ENCODE measurements around the gene NID1. TPM values are rescaled to one million over a fixed set of nuclear protein-coding genes. Genes with fewer than 3 reads are reported as not detected.

The NID1 gene
- total RNA-seq, 3 donors from 2014 or later = 60.3 to 288 (median 154) TPM

DNA sequence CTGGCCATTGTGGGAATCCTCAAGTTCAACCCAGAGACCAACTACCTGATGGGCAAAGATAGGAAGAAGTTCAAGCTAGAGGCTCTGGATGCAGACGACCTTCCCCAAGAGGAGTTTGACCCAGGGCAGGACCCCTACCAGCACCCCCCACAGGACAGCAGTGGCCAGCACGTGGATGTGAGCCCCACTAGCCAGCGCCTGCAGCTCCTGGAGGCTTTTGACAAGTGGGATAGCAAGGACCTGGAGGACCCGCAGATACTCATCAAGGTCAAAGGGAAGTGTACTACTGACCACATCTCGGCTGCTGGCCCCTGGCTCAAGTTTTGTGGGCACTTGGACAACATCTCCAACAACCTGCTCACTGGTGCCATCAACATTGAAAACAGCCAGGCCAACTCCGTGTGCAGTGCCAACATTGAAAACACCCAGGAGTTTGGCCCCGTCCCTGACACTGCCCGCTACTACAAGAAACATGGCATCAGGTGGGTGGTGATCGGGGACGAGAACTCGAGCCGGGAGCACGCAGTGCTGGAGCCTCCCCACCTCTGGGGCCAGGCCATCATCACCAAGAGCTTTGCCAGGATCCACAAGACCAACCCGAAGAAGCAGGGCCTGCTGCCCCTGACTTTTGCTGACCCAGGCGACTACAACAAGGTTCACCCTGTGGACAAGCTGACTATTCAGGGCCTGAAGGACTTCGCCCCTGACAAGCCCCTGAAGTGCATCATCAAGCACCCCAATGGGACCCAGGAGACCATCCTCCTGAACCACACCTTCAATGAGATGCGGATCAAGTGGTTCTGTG, 46.8 kb upstream of the NID1 start:
- Histone ChIP-seq H3K27ac (no peak overlapping the region), H3K4me3 (no peak overlapping the region), H3K27me3 (no peaks in the 10 kb centered on the region), H3K4me1 (no peaks in the 10 kb centered on the region), H3K9me3 (no peaks in the 10 kb centered on the region), H3K36me3 (no peaks in the 10 kb centered on the region)
- intact Hi-C loops (cut with DNase I; ENCODE audit: low total_unique reads) = no loop called here
- TF ChIP-seq, protein P1, sequence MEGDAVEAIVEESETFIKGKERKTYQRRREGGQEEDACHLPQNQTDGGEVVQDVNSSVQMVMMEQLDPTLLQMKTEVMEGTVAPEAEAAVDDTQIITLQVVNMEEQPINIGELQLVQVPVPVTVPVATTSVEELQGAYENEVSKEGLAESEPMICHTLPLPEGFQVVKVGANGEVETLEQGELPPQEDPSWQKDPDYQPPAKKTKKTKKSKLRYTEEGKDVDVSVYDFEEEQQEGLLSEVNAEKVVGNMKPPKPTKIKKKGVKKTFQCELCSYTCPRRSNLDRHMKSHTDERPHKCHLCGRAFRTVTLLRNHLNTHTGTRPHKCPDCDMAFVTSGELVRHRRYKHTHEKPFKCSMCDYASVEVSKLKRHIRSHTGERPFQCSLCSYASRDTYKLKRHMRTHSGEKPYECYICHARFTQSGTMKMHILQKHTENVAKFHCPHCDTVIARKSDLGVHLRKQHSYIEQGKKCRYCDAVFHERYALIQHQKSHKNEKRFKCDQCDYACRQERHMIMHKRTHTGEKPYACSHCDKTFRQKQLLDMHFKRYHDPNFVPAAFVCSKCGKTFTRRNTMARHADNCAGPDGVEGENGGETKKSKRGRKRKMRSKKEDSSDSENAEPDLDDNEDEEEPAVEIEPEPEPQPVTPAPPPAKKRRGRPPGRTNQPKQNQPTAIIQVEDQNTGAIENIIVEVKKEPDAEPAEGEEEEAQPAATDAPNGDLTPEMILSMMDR (IDR thresholded peaks at IDR 0.05) = no peak
- TF ChIP-seq POLR2A (IDR thresholded peaks at IDR 0.05) (no peak), POLR2AphosphoS5 (IDR thresholded peaks at IDR 0.05) (no peak)
- no peak for DNase-seq (ENCODE audit: low spot score in 2 of 2)

DNA sequence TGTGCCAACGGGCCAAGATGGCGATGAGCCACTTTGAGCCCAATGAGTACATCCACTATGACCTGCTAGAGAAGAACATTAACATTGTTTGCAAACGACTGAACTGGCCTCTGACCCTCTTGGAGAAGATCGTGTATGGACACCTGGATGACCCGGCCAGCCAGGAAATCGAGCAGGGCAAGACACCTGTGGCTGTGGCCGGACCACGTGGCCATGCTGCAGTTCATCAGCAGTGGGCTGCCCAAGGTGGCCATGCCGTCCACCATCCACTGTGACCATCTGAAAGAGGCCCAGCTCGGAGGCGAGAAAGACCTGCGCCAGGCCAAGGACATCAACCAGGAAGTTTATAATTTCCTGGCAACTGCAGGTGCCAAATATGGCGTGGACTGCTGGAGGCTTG, 45.2 kb upstream of the NID1 start:
- H3K4me3 ChIP-seq = no peak overlapping the region
- intact Hi-C loops (cut with DNase I; ENCODE audit: low total_unique reads) = no loop called here
- H3K27me3 ChIP-seq = no peaks in the 10 kb centered on the region
- no peaks in the 10 kb centered on the region for H3K4me1 ChIP-seq
- no peak overlapping the region for H3K27ac ChIP-seq
- no peaks in the 10 kb centered on the region for H3K36me3 ChIP-seq
- no peaks in the 10 kb centered on the region for H3K9me3 ChIP-seq
- no peak for DNase-seq (ENCODE audit: low spot score in 2 of 2)
- TF ChIP-seq POLR2AphosphoS5 (IDR thresholded peaks at IDR 0.05) (no peak), POLR2A (IDR thresholded peaks at IDR 0.05) (no peak)
- TF ChIP-seq, protein P1 (IDR thresholded peaks at IDR 0.05) = no peak

DNA sequence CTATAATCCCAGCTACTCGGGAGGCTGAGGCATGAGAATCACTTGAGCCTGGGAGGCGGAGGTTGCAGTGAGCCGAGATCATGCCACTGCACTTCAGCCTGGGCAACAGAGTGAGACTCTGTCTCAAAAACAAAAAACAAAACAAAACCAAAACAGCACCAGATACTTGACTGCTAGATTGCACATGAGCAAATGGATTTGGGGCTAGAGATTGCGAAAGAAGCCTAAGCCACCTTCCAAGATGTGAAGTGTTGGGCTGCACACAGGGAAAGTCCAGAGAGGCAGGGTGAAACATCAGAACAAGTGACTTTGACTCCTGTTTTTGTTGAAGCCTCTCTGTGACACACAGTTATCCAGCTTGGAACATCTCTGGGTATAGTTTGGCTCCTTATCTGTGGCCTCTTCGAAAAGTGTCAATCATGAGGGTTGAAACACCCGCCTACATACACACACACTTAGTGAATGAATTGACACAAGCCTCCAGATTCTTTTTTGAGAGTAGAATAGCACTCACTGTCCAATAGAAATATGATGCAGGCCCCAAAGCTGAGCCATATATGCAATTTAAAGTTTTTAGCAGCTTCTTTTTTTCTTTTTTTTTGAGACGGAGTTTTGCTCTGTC, 43.2 kb upstream of the NID1 start:
- intact Hi-C loops (cut with DNase I; ENCODE audit: low total_unique reads) = no loop called here
- Histone ChIP-seq H3K27me3 (peaks cover 0 to under 1% of the 10 kb centered on the region in 2 donors), H3K36me3 (no peaks in the 10 kb centered on the region), H3K4me1 (no peaks in the 10 kb centered on the region), H3K27ac (no peak overlapping the region), H3K9me3 (no peaks in the 10 kb centered on the region), H3K4me3 (no peak overlapping the region)
- DNase-seq (ENCODE audit: low spot score in 2 of 2) = no peak
- TF ChIP-seq, protein P1 (IDR thresholded peaks at IDR 0.05) = no peak
- TF ChIP-seq POLR2A (IDR thresholded peaks at IDR 0.05) (no peak), POLR2AphosphoS5 (IDR thresholded peaks at IDR 0.05) (no peak)

DNA sequence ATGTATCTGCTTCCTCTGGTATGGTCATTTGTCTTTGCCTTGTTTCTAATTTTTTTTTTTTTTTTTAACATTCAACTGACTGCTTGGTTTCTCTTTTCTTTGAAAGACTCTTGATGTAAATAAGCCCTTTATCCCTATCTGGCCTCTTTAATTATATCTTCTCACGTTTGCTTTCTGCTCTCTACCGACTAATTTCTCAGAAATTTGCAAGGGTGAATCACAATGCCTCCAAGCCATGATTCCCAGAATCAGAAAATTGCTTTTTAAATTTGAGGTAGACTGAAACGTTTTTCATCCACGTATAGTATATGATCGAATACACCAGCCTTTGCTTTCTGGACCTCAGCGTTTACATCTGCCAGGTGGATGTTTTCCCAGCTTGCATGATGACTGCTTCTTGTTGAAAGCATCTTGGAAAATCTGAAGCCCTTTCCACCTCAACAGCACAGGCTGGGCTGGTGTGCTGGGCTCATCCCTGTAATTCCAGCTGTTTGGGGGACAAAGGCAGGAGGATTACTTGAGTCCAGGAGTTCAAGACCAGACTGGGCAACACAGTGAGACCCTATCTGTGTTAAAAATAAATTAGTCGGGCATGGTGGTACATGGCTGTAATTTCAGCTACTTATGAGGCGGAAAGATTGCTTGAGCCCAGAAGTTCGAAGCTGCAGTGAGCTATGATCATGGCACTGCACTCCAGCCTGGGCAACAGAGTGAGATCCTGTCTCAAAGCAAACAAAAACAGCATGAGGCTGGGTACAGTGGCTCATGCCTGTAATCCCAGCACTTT, 42.4 kb upstream of the NID1 start:
- no peaks in the 10 kb centered on the region for H3K36me3 ChIP-seq
- peaks cover 0 to 8% of the 10 kb centered on the region in 2 donors for H3K27me3 ChIP-seq
- intact Hi-C loops (cut with DNase I; ENCODE audit: low total_unique reads) = no loop called here
- no peaks in the 10 kb centered on the region for H3K9me3 ChIP-seq
- no peaks in the 10 kb centered on the region for H3K4me1 ChIP-seq
- TF ChIP-seq POLR2AphosphoS5 (IDR thresholded peaks at IDR 0.05) = no peak
- TF ChIP-seq POLR2A (IDR thresholded peaks at IDR 0.05) = no peak
- TF ChIP-seq, protein P1 (IDR thresholded peaks at IDR 0.05) = no peak
- H3K27ac ChIP-seq = no peak overlapping the region
- DNase-seq (ENCODE audit: low spot score in 2 of 2) = no peak
- no peak overlapping the region for H3K4me3 ChIP-seq
